Esophagus muscularis mucosa (tissue), 4 donors: Measurements from ENCODE around the gene SLC35D3. TPM values are rescaled to one million over a fixed set of nuclear protein-coding genes. Genes with fewer than 3 reads are reported as not detected.
"Not testable (repeated sequence)": the region's sequence is repeated elsewhere in the genome, so short reads cannot be mapped to it uniquely, and the experiment has no call there.

Experiments used
- DNase-seq: peaks from one replicate; pipeline ENCODE4 v3.0.0-alpha.2; 2017; ENCODE audit errors: extremely low spot score
- H3K27ac ChIP-seq, 4 donors: fragments of 200-600 bp; sonication (generic); replicated peaks in 1 of 4; 1 replicate in 3 of 4; 2 replicates in 1 of 4; pipeline ENCODE4 v1.5.1; 2016 to 2019; ENCODE audit warnings: mild to moderate bottlenecking in 1 of 4
- H3K27me3 ChIP-seq, 4 donors: fragments of 200-600 bp; sonication (generic); one replicate each; pipeline versions ENCODE4 v1.5.1 to v1.6.0; 2016 to 2019
- H3K36me3 ChIP-seq, 4 donors: fragments of 200-600 bp; sonication (generic); one replicate each; pipeline ENCODE4 v1.5.1; 2016 to 2019
- H3K4me1 ChIP-seq, 4 donors: fragments of 200-600 bp; sonication (generic); one replicate each; pipeline ENCODE4 v1.5.1; 2016 to 2019
- H3K4me3 ChIP-seq, 4 donors: fragments of 200-600 bp; sonication (generic); 1 replicate in 2 of 4; 2 replicates in 2 of 4; pipeline ENCODE4 v1.5.1; 2016 to 2019; ENCODE audit warnings: mild to moderate bottlenecking in 4 of 4, moderate library complexity in 1 of 4
- H3K9me3 ChIP-seq, 4 donors: fragments of 200-600 bp; sonication (generic); 1 replicate in 3 of 4; 2 replicates in 1 of 4; pipeline ENCODE4 v1.5.1; 2016 to 2019
- CTCF ChIP-seq, 3 experiments: fragments of 200-600 bp in 2 of 3; fragments of 450-650 bp in 1 of 3; sonication (generic) in 2 of 3; IDR thresholded peaks; one replicate each; pipeline ENCODE4 v1.5.1; 2017 to 2019; ENCODE audit warnings: antibody characterized with exemption in 3 of 3, mild to moderate bottlenecking in 2 of 3, moderate library complexity in 1 of 3
- EP300 ChIP-seq: sonication (generic); formaldehyde crosslinking; IDR thresholded peaks from one replicate; pipeline ENCODE4 v1.6.1; 2017; ENCODE audit warnings: antibody characterized with exemption
- POLR2A ChIP-seq: fragments of 450-650 bp; IDR thresholded peaks from one replicate; pipeline ENCODE4 v1.6.1; 2017; ENCODE audit warnings: antibody characterized with exemption, moderate library complexity, mild to moderate bottlenecking, low read depth
- POLR2AphosphoS5 ChIP-seq, 2 donors: sonication (generic); formaldehyde crosslinking; IDR thresholded peaks; one replicate each; pipeline ENCODE4 v1.6.1; 2017; ENCODE audit warnings: antibody characterized with exemption in 2 of 2
- WGBS: methylation state at CpG from one replicate; pipeline ENCODE4 v1.1.5; 2018; 5-methylcytosine and 5-hydroxymethylcytosine counted together
- intact Hi-C: fragments of 100-400 bp; cut with DNase I; formaldehyde crosslinking; loops from one replicate; pipeline ENCODE4 v1.15.1; 2023
- total RNA-seq, 4 donors: library from RNA; depleted of rRNA; stranded (reverse); fragments of >200 nt; gene quantifications; one replicate each; pipeline versions ENCODE4 v1.1.0 to v1.2.1, GENCODE V29; 2016

SLC35D3 gene
- total RNA-seq, 4 donors from 2014 or later: 0.11 to 0.42 (median 0.17) TPM; not detected in 1

- no peaks in the 10 kb centered on the region for H3K36me3 ChIP-seq
- no peaks in the 10 kb centered on the region for H3K4me1 ChIP-seq
- no peaks in the 10 kb centered on the region for H3K9me3 ChIP-seq
- no peaks in the 10 kb centered on the region for H3K27me3 ChIP-seq
- TF ChIP-seq CTCF (IDR thresholded peaks at IDR 0.05) (no peak), EP300 (no peak), POLR2AphosphoS5 (IDR thresholded peaks at IDR 0.05) (no peak), POLR2A (no peak)
- H3K27ac ChIP-seq: no peak overlapping the region
- 86% methylated on average over 3 of the region's 3 CpGs for WGBS
- intact Hi-C loops: no loop called here
- H3K4me3 ChIP-seq: no peak overlapping the region
- no peak for DNase-seq
Measured at GRCh38 chr6:136890986-136891385, 31.1 kb upstream of the SLC35D3 start.

GRCh38 chr6:136893187-136893586 lies 28.9 kb upstream of the SLC35D3 start:
- no peak for DNase-seq
- Histone ChIP-seq H3K4me1 (no peaks in the 10 kb centered on the region), H3K9me3 (no peaks in the 10 kb centered on the region), H3K4me3 (no peak overlapping the region), H3K27ac (no peak overlapping the region), H3K36me3 (peaks cover under 1 to 3% (median 2%) of the 10 kb centered on the region in 4 donors), H3K27me3 (no peaks in the 10 kb centered on the region)
- no peak for TF ChIP-seq CTCF (IDR thresholded peaks at IDR 0.05)
- no peak for TF ChIP-seq POLR2AphosphoS5 (IDR thresholded peaks at IDR 0.05)
- TF ChIP-seq POLR2A: no peak
- no peak for TF ChIP-seq EP300
- intact Hi-C loops: no loop called here
- 84% methylated on average over 5 of the region's 5 CpGs for WGBS

- no peak overlapping the region for H3K27ac ChIP-seq
- intact Hi-C loops: no loop called here
- no peak for DNase-seq
- H3K27me3 ChIP-seq: no peaks in the 10 kb centered on the region
- H3K9me3 ChIP-seq: no peaks in the 10 kb centered on the region
- WGBS: 92% methylated on average over 3 of the region's 3 CpGs
- TF ChIP-seq POLR2A (no peak), CTCF (IDR thresholded peaks at IDR 0.05) (no peak), POLR2AphosphoS5 (IDR thresholded peaks at IDR 0.05) (no peak), EP300 (no peak)
- peaks cover 6 to 21% (median 8%) of the 10 kb centered on the region in 4 donors for H3K36me3 ChIP-seq
- no peaks in the 10 kb centered on the region for H3K4me1 ChIP-seq
- H3K4me3 ChIP-seq: no peak overlapping the region
Measured at GRCh38 chr6:136895901-136896300, 26.2 kb upstream of the SLC35D3 start.

GRCh38 chr6:136897071-136897470 lies 25.0 kb upstream of the SLC35D3 start:
- H3K36me3 ChIP-seq: peaks cover 6 to 32% (median 9%) of the 10 kb centered on the region in 4 donors
- intact Hi-C loops: no loop called here
- TF ChIP-seq POLR2A: no peak
- no peak for TF ChIP-seq POLR2AphosphoS5 (IDR thresholded peaks at IDR 0.05)
- 97% methylated on average over 1 of the region's 1 CpG for WGBS
- no peak for DNase-seq
- no peak overlapping the region for H3K4me3 ChIP-seq
- H3K4me1 ChIP-seq: peaks cover 0 to 5% (median 0%) of the 10 kb centered on the region in 4 donors
- no peaks in the 10 kb centered on the region for H3K9me3 ChIP-seq
- H3K27ac ChIP-seq: no peak overlapping the region
- no peaks in the 10 kb centered on the region for H3K27me3 ChIP-seq

- peaks cover 0 to 5% (median 0%) of the 10 kb centered on the region in 4 donors for H3K4me1 ChIP-seq
- intact Hi-C loops: no loop called here
- no peak for DNase-seq
- TF ChIP-seq CTCF (IDR thresholded peaks at IDR 0.05) (no peak), POLR2A (no peak), POLR2AphosphoS5 (IDR thresholded peaks at IDR 0.05) (no peak), EP300 (no peak)
- H3K27ac ChIP-seq: no peak overlapping the region
- H3K36me3 ChIP-seq: peaks cover 6 to 54% (median 9%) of the 10 kb centered on the region in 4 donors
- 82% methylated on average over 5 of the region's 5 CpGs for WGBS
- H3K9me3 ChIP-seq: no peaks in the 10 kb centered on the region
- no peak overlapping the region for H3K4me3 ChIP-seq
- H3K27me3 ChIP-seq: no peaks in the 10 kb centered on the region
Measured at GRCh38 chr6:136901212-136901784, 20.8 kb upstream of the SLC35D3 start.

- intact Hi-C loops, H3K4me1 ChIP-seq, H3K27me3 ChIP-seq, H3K27ac ChIP-seq, DNase-seq, H3K9me3 ChIP-seq, H3K4me3 ChIP-seq: not testable (repeated sequence)
- 92% methylated on average over 3 of the region's 3 CpGs for WGBS
- peaks cover 0 to 40% (median 4%) of the 10 kb centered on the region in 4 donors for H3K36me3 ChIP-seq
Measured at GRCh38 chr6:136904477-136904876, 17.6 kb upstream of the SLC35D3 start.
